Fibroblast of pulmonary artery (primary cell): ENCODE measurements around the gene DPYSL5.

ENCODE experiments used
- DNase-seq: peaks from one replicate; pipeline ENCODE4 v3.0.0-alpha.2; 2010; ENCODE audit warnings: low read depth
- H3K4me3 ChIP-seq: replicated peaks from 2 replicates; pipeline ENCODE4 v1.5.1; 2011; ENCODE audit warnings: low read depth, mild to moderate bottlenecking, control low read depth, low read length, moderate library complexity
- CTCF ChIP-seq: IDR thresholded peaks from 2 replicates; pipeline ENCODE4 v1.5.1; 2011; ENCODE audit warnings: mild to moderate bottlenecking, control low read depth, low read length, inconsistent platforms; ENCODE audit errors: missing control alignments

DPYSL5 gene

GRCh38 chr2:26988058-26988860 is 140.3 kb downstream of the DPYSL5 start:
- DNase-seq = peak; percentile 80
- no peak for TF ChIP-seq CTCF
- H3K4me3 ChIP-seq = no peak overlapping the region

GRCh38 chr2:26989156-26989555 is 141.2 kb downstream of the DPYSL5 start:
- peak; percentile 31 for DNase-seq
- TF ChIP-seq CTCF = no peak
- H3K4me3 ChIP-seq = no peak overlapping the region

- H3K4me3 ChIP-seq = no peak overlapping the region
- TF ChIP-seq CTCF = no peak
- no peak for DNase-seq
These were observed 143.8 kb downstream of the DPYSL5 start for GRCh38 chr2:26991717-26992116.

GRCh38 chr2:26993768-26994167 is 145.8 kb downstream of the DPYSL5 start:
- no peak overlapping the region for H3K4me3 ChIP-seq
- TF ChIP-seq CTCF = no peak
- DNase-seq = no peak

- H3K4me3 ChIP-seq = no peak overlapping the region
- no peak for TF ChIP-seq CTCF
- no peak for DNase-seq
These were observed 147.1 kb downstream of the DPYSL5 start for GRCh38 chr2:26994983-26995382.

- no peak for DNase-seq
- TF ChIP-seq CTCF = no peak
- no peak overlapping the region for H3K4me3 ChIP-seq
These were observed 149.5 kb downstream of the DPYSL5 start for GRCh38 chr2:26997394-26997793.

GRCh38 chr2:26998323-26998722 is 150.4 kb downstream of the DPYSL5 start:
- no peak overlapping the region for H3K4me3 ChIP-seq
- no peak for DNase-seq
- no peak for TF ChIP-seq CTCF
